HG03378 (cell line): ENCODE results near the gene CERT1.

Experiments
- ATAC-seq: cut with Tn5 transposase; IDR thresholded peaks from one replicate; pipeline ENCODE4 v1.9.1; 2021; ENCODE audit warnings: mild to moderate bottlenecking, moderate library complexity; ENCODE audit not compliant: unreplicated experiment

CERT1 gene

DNA sequence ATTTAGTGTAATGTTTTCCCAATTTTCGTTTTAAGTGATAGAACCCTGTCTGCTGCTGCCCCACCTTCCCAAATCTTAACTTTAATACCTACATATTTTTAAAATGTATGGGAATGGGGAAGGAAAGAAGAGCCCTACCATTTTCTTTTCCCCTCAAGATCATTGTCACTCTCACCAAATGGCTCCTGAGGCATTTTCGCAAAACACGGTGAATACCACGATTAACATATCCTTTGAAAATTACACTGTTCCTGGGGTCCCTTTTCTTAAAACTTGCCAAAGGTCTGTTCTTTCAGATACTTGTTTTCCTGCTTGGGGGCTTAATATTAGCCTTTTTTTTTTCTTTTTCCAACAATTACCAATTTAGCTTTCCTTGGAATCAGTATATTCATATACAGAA, 36.1 kb downstream of the CERT1 start:
- no peak for ATAC-seq

DNA sequence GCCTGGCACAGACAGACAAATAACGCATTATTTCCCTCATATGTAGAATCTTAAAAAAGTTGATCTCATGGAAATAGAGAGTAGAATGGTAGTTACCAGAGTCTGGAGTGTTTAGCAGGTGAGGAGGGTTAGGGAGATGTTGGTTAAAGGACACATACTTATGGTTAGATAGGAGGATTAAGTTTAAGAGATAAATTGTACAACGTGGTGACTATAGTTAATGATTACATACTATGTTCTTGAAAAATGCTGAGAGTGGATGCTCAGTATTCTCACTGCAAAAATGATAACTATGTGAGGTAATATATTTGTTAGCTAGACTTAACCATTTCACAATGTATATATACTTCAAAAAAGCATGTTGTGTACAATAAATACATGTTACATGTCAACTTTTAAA, 38.0 kb downstream of the CERT1 start:
- ATAC-seq: no peak

DNA sequence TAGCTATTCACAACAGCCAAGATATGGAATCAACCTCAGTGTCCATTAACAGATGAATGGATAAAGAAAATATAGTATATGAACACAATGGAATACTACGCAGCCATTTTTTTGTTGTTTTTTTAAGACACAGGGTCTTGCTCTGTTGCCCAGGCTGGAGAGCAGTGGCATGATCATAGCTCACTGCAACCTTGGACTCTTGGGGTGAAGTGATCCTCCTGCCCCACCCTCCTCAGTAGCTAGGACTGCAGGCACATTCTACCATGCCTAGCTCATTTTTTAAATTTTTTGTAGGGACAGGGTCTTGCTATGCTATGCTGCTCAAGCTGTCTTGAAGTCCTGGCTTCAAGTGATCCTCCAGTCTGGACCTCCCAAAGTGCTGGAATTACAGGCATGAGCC, 38.5 kb downstream of the CERT1 start:
- no peak for ATAC-seq

DNA sequence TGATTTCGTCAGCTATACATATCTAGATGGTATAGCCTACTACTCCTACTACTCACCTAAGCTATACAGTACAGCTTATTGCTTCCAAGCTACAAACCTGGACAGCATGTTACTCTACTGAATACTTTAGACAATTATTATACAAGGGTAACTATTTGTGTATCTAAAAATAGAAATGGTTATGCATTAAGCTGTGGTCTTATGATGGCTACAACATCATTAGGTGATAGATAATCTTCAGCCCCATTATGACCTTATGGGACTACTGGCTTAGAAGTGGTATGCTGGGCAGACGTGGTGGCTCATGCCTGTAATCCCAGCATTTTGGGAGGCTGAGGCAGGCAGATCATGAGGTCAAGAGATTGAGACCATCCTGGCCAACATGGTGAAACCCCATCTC, 40.2 kb downstream of the CERT1 start:
- ATAC-seq: no peak

DNA sequence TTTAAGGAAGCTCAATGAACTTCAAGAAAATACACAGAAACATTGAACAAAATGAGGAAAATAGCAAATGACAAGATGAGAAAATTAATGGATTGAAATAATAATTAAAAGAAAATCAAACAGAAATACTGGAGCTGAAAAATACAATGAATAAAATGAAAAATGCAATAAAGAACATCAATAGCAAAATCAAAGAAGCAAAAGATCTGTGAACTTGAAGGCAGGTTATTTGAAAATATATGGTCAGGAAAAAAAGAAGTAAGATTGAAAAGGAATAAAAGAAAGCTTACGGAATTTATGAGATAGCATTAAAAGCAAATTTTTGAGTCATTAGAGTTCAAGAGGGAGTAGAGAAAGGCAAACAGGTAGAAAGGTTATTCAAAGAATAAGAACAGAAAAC, 42.4 kb downstream of the CERT1 start:
- no peak for ATAC-seq

DNA sequence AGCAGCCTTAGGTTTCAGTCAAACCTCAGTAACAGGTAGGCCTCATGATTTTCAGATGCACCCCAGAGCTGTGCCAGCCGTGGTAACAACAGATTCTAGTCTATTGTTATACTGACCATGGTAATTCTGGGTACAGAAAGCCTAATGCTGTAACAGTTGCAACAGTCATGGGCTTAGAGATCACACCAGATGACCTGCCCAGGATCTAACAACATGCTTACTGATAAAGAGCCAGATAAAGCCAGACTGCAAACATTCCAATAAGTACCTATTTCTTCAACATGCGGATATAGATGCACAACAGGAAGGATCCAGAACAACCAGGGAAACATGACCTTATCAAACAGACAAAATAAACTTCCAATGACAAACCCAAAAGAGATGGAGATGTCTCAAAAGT, 42.8 kb downstream of the CERT1 start:
- no peak for ATAC-seq

DNA sequence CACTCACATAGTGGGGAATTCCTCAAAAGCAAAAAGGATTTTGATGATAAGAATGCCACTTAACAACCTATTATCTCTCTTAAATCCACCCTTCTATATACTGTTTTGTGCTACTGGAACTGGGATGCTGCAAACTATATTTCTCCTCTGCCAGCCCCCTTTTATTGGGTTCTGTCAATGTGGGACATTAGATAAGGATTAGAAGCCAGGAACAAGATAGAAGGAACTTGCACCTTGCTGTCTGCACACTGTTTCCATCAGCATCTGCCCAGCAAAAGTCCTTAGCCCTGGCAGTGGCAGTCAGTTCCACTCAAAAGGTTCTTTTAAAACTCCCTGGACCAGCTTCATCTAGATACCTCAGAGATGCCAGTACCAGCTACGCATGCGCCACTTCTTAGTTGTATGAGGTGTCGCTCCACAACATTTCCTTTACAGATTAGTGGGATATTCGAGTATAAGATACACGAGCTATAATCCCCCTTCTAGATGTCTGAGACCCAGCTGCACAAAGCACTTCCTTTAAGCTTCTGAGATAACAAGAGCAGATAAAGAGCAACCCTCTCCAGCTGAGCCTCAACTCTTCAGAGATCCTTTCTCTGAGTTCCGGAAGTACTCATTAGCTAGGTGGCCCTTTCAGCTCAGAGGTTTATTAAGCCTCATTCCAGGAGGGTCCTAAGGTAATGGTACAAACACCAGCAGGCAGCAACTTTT, 45.3 kb downstream of the CERT1 start:
- no peak for ATAC-seq

DNA sequence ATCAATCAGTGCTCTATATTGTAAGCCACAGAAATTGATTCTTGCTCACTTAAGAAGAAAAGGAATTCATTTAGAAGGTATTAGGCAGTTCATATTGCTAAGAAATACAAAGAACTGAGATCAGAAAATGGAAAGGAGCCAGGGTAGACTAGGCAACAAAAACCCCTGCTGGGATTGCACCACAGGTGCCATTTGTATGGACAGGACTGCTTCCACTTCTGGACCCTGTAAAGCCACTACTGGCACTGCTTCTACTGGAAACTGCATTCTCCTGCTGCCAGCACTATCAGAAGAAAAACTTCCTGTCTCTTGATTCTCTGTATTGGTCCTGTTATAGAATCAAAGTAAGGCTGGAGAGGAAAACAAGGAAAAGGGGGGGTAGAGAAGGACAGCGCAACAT, 45.9 kb downstream of the CERT1 start:
- no peak for ATAC-seq

DNA sequence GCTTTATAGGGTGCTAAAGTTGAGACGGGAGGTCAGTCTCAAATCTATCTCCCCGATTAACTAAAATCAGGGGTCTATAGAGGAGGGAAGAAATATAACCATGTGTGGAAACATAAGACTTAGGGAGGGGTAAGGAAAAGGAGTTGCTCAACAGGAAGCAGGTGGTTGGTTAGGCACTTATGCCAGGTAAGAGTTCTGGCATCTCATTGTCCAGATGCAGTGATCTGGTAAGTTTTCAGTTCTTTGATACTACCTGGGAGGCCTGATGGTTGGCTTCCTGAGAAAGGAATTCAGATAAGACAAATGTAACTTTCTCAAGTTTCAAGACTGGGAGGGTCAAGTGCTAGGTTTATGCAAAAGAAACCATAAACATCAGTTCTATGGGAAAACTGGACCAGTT, 47.7 kb downstream of the CERT1 start:
- ATAC-seq: no peak

DNA sequence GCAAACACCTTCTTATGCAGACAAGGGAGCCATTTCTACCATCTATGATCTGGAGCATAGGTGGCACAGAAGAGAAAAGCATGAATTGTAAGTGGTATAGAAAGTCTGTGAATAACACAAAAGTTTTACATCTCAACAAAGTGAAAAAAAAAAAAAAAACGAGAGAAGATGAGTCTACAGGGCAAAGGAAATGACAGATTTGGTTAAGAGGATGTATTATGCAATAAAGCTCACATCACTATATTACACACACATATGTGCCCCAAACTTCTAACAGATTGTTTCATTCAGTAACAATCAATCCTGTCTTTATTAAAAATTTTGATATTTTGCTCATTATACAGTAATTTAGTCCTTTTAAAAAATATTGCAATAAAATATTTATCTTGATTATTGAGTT, 49.8 kb downstream of the CERT1 start:
- no peak for ATAC-seq

DNA sequence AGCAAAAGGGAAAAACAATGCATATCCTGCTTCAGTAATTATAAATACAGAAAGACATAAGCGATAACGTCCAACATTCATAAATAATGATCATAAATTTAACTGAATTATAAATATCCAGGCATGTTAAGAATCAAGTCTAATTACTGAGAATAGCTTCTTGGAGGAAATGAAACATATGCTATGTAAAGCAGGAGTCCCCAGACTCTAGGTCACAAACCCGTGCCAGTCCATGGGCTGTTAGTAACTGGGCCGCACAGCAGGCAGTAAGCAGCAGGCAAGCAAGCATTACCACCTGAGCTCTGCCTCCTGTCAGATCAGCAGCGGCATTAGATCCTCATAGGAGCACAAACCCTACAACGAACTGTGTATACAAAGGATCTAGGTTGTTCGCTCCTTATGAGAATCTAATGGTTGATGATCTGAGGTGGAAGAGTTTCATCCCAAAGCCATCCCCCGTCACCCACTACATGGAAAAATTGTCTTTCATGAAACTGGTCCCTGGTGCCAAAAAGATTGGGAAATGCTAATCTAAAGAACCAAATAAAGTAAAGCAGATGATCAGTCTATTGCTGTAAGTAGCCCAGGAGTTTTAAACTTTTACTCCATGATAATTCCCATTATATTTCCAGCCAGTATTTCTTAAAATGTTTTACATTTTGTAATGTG, 50.4 kb downstream of the CERT1 start:
- peak; percentile 66 for ATAC-seq

DNA sequence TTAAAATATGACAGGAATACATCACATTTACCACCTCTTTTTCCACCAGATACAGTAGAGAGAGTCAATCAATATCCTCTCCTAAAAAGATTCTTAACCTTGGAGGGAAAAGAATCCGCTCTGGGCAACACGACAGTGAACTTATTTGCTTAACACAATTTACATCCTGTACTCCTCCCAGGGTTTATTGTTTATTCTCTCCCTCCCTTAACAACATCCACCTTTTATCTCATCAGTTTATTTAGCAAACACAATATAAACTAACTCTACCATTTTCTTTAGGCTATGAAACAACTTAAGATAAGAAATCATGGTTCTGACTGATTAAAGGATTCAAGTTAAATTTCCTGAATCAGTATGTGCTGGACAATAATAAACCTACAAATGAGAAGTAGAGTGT, 50.9 kb downstream of the CERT1 start:
- peak; percentile 31 for ATAC-seq

DNA sequence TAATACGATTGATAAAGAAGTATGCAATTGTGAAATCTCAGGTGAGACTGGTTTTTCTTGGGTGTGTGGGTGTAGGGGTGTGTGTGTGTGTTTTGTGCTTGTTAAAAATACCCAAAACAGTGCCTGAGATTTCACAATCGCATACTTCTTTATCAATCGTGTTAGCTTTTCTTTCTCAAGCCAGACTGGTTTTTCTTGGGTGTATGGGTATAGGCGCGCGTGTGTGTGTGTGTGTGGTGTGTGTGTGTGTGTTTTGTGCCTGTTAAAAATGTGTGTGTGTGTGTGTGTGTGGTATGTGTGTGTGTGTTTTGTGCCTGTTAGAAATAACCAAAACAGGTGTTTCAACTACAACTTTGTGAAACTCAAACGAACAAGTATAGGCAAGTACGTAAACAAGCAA, 53.7 kb downstream of the CERT1 start:
- no peak for ATAC-seq

DNA sequence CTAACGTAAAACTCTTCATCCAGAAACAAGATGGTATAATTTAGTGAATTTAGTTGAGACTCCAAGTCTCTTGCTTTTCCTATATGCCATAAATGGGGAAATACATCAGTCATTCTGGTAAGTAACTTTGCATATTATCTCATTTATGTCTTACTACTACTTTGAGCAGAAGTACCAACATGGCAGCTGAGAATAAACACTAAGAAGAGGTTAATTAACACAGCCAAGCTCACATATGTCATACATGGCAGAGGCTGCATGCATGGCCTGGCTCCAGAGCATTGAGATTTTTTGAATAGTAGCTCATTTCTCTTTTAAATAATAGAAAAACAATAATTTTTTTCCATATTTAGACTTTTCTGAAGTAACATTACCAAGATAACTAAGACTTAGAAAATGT, 54.3 kb downstream of the CERT1 start:
- ATAC-seq: no peak

DNA sequence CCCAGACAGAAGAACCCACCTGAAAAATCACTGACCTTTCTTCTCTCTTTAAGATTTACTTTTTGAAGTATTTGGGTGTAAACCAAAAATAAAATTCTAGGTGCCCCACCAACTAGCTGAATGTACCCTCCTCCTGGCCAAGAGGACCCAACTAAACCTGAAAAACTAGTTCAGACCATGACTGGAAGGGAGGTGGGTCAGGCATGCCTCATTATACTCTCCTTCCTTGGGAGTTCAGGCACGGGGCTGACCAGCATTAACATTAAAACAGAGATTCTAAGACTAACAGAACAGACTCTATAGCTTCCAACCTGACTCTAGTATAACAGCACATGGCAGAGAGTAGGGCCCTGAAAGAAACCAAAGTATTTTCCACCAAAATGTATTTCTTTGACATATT, 61.4 kb downstream of the CERT1 start:
- ATAC-seq: no peak

DNA sequence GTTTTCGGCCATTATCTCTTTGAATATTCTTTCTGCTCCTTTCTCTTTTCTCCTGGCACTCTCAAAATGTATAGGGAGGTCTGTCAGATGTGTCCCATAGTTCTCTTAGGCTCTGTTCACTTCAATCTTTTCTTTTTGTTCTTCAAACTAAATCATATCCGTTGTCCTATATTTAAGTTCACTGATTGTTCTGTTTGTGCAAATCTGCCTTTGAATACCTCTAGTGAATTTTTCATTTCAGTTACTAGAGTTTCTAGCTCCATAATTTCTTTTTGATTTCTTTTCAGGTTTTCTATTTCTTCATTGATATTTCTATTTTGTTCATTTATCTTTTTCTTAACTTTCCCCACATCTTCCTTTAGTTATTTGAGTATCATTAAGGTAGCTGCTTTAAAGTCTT, 65.4 kb downstream of the CERT1 start:
- no peak for ATAC-seq

DNA sequence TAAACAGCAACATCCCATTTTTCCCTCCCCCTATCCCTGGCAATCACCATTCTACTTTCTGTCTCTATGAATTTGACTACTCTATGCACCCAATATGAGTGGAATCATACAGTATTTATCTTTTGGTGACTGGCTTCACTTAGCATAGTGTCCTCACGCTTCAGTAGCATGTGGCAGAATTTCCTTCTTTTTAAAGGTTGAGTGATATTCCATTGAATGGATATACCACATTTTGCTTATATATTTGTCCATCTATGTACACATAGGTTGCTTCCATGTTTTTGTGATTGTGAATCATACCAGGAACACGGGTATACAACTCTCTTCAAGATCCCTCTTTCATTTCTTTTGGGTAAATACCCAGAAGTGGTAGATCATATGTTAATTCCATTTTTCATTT, 69.9 kb downstream of the CERT1 start:
- no peak for ATAC-seq

DNA sequence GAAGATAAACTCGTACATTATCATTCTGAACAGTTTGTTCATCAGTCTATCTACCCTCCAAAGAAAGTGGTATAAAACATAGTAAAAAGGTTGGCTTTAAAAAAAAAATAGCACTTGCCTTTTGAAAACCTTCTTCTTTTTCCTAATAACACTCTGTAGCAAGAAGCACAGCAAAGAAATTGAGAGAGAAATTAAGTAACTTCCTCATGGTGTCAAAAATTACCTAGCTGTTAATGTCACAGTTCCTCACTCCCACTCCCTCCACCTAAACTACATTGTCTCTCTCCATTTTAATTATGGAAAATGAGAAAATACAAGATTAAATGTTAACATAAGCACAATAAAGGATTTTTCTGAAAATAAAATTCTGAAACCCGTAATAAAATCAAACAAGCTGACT, 72.2 kb downstream of the CERT1 start:
- ATAC-seq: no peak

DNA sequence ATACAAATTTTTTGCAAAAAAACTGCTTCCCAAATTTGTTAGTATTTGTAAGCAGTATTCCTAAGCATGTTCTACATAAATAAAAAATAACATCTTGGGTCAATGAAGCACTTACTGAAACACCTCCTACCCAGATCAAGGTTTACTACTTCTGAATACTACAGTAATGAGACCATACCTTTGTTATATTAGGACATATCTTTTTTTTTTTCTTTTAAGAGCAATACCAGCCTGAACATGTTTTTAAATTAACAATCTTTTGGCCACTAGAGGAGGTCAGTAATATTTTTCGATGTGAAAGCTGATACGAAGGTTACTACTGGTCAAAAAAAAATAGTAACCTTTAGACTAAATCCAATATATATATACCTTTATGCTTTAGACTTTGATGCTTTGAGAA, 72.7 kb downstream of the CERT1 start:
- no peak for ATAC-seq

DNA sequence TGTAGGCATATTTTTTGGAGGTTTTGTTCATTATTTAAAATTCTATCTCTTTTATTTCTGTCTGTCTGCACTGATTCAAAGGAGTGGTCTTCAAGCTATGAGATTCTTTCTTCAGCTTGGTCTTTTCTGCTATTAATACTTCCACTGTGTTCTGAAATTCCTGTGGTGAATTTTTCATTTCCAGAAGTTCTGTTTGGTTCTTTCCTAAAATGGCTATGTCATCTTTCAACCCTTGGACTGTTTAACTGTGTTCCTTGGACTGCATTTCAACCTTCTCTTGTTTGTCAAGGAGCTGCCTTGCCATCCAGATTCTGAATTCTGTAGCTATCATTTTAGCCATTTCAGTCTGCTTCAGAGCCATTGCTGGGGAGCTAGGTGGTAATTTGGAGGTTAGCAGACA, 76.3 kb downstream of the CERT1 start:
- ATAC-seq: no peak

DNA sequence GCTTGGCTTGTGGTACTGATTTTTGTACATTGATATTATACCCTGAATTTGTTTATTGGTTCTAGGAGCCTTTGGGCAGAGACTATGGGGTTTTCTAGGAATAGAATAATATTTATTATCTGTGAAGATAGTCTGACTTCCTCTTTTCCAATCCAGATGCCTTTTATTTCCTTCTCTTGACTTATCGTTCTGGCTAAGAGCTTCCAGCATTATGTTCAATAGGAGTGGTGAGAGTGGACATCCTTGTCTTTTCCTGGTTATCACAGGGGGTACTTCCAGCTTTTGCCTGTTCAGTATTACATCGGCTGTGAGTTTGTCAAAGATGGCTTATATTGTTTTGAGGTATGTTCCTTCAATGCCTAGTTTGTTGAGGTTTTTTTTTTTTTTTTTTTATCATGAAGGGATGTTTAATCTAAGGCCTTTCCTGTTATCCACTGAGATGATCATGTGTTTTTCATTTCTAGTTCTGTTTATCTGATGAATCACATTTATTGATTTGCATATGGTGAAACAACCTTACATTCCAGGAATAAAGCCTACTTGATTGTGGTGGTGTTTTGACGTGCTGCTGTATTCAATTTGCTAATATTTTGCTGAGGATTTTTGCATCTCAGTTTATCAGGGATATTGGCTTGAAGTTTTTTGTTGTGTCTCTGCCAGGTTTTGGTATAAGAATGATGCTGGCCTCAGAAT, 77.5 kb downstream of the CERT1 start:
- ATAC-seq: no peak

DNA sequence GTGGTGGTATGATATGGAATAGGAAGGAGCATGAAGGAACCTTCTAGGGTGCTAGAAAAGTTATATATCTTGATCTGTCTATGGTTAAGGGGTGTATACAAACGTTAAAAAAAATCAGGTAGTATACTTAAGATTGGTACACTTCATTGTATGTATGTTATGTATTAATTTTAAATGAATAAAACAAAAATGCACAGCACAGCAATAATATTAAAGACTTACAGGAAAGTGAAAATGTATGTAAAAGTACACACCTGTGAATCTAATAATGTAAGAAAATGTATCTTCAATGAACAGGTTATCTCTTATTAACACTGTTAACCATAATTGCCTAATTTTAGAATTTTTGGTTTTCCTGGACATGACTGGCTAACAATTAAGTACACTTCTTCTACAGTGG, 97.2 kb downstream of the CERT1 start:
- no peak for ATAC-seq
